ENCODE results near the gene IQCF5.
"Not testable (repeated sequence)": the region's sequence is repeated elsewhere in the genome, so short reads cannot be mapped to it uniquely, and the experiment has no call there.

The IQCF5 gene

DNA sequence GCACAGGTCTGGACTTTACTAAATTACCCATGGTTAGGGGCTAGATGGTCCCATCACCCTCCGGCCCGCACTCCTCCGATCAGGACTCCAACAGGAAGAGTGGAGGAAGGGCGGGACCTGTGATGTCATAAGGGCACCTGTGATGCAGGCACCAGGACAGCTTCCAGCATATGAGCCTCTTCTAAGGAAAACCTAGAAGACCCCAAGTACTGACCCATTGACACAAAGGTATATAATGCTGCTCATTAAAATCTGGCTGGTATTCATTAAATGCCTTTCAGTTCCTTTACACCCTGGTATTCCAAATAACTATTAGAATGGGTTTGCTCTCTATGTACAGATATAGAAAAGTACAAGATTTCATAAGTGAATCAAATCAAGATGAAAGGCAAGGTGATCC is at the start of gene IQCF5:
Gene IQCF5 (minus strand): TSS at position 101 of the 400 bp plus-strand sequence. CDS start 70 bp downstream, at position 31.
- no peak for DNase-seq (ENCODE audit: low read depth, low spot score)

DNA sequence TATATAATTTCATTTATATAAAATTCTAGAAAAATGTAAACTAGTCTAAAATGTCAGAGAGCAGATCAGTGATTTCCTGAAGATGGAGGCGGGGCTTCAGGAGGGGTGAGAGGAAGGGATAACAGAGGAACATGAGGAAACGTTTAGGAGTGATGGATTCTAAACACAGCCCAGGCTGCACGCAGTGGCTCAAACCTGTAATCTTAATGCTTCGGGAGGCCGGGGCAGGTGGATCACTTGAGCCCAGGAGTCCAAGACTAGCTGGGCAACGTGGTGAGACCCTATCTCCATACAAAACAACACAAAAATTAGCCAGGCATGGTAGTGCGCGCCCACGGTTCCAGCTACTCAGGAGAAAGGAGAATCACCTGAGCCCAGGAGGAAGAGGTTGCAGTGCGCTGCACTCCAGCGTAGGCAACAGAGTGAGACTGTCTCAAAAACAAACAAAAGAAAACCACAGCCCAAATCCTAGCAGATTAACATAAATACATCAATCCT is 45.7 kb upstream of the IQCF5 start:
- no peak for DNase-seq (ENCODE audit: low read depth, low spot score)

DNA sequence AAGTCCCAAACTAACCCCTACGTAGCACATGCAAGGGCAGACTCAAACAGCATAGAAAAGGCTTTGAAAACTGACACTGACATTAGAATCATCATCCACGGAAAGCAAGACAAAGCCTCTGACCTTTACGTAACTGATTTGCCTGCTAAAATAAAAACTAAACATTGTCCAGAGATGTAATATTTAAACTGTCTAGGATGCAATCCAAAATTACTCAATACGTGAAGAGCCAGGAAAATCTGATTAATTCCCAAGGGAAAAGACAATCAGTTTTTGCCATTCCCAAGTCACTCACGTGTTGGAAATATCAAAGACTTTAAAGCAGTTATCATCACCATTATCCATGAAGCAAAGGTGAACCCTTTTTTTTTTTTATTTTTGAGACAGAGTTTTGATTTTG is 41.0 kb upstream of the IQCF5 start:
- no peak for DNase-seq (ENCODE audit: low read depth, low spot score)

DNA sequence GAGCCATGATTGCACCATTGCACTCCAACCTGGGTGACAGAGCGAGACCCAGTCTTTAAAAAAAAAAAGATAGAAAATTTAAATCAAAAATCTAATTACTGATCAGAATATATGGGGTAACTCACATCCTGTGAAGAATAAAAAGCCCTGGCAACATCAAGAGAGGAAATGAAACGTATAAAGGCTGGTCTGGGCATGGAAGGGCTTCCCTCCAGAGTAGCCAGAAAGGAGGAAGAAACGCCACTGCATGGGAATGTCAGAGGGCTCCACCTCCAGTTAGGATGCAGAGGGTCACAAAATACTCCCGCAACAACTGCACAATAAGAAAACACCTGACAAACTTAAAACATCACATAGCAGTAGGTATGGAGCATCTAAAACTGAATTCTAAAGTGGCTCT is 32.6 kb upstream of the IQCF5 start:
- DNase-seq (ENCODE audit: low read depth, low spot score): no peak

DNA sequence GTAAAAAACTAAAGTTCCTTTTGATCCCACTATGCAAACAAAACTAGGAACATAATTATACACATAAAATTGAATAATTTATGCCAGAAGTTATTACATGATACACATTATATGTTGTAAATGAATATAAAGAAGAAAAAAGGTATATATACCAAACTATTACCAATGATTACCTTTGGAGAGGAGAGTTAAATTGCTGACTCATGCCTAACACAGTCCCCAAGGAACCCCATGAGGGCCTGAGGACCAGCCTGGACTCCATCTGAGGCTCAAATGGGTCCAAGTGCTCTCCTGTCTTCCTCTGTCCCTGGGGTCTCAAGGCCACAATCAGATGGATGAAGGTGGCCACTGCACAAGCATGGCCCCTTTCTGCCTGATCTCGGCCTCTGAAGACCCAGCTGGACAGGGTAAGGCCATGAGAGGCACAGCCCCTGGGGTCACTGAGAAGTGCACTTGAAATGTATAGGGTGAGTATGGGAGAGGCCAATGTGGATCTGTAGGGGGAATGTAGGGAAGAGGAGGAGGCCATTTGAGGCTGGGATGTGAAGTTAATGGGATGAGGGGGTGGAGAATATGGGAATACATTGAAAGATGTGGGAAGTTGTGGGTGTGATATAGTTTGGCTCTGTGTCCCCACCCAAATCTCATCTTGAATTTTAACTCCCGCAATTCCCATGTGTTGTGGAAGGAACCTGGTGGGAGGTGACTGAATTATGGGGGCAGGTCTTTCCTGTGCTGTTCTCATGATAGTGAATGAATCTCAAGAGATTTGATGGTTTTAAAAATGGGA is 28.8 kb upstream of the IQCF5 start:
- no peak for DNase-seq (ENCODE audit: low read depth, low spot score)

DNA sequence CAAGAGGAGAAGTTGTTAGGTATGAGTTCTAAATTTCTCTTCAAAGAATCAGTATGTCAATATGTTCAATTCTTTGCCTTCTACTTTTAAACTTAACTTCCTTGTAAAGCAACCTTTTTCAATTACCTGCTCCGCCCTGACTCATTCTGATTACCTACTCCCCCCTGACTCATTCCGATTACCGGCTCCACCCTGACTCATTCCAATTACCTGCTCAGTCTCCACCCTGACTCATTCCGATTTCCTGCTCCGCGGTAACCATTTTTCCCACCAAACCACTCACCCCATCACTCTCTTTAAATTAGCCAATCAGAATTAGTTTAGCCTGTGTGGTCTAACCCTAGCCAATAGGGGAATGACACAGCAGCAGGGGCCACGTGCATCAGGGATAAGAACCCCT is 27.0 kb upstream of the IQCF5 start:
- DNase-seq (ENCODE audit: low read depth, low spot score): not testable (repeated sequence)

DNA sequence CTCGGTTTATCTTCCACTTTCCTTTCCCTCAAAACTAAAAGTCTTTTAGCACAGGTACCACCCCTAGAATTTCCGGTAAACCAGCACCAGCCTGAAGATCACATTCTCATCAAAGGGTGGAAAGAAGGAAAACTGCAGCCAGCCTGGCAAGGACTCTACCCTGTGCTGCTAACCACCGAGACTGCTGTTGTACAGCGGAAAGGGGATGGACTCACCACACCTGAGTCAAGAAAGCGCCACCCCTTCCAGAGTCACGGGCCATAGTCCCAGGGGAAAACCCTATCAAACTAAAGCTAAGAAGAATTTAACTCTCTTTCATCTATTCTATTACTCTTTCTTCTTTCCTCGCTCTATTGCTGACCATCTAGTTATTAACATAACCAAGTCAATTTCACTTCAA is 24.6 kb upstream of the IQCF5 start:
- not testable (repeated sequence) for DNase-seq (ENCODE audit: low read depth, low spot score)

DNA sequence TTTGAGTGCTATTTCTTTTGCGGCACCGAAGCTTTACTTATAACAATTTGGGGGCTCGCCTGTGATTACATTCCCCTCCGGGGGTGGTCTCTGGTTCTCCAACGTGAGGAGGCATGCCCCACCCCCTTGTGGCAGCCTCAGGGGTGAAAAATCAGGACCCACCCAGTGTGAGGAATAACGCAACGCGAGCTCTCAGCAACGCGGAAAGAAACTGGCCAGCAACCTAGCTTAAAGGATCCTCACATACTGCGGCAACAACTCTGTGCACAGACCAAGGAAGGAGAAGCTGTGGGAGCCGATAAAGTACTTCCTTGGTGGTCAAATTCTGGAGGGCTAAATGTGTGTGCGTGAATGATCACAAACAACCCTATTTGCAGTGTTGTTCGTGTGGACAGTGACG is 22.0 kb upstream of the IQCF5 start:
- DNase-seq (ENCODE audit: low read depth, low spot score): no peak

DNA sequence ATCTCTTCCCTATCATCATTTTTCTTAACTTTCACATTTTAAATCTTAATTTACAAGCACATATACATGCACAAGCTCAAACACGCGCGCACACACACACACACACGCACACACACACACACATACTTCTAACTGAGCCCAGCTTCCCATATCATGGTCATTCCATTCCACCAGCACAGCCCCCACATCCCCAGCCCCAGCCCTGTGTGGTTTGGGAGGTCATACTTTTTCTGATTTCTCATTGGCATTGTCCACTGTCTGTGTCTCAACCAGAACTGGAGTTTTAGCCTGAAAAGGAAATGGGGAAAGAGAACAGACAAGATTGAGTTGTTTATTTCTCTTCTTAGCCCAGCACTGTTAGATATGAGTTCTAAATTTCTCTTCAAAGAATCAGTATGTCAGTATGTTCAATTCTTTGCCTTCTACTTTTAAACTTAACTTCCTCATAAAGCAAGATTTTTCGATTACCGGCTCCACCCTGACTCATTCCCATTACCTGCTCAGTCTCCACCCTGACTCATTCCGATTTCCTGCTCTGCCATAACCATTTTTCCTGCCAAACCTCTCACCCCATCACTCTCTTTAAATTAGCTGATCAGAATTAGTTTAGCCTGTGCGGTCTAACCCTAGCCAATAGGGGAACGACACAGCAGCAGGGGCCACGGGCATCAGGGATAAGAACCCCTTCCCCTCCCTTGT is 21.4 kb upstream of the IQCF5 start:
- no peak for DNase-seq (ENCODE audit: low read depth, low spot score)

DNA sequence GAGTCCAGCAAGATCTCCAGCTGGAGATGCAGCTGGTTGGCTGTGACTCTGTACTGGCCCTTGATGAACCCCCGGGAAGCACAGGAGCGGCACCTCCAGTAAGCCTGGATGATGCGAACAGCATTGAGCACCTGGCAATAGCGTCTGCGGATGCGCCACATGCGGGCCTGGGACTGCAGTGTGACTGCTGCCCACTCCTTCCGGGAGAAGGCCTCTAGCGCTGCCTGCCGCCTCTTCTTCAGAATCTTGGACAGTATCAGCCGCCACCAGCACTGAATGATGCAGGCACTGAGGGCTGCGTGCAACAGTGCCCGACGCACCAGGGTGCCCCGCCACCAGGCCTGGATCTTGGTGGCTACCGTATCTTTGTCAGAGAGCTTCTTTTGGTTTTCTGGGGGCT is 19.5 kb upstream of the IQCF5 start:
- DNase-seq (ENCODE audit: low read depth, low spot score): no peak

DNA sequence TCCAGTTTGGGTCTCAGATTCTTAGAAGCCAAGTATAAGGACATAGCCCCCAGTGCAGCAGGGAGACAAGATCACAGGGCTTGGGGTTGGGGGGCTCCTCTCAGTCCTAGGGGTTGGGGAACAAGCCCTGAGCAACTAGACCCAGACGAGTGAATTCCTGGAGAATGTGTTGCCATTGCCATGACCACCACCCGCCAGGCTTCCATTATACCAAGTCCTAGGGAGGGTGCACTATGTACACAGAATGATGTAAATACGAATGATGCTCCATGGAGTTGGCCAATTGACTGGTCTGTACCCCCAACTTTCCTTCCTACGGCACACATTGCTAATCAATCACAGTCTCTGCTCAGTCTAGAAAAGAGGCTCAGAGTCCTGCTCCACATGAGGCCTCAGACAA is 19.0 kb upstream of the IQCF5 start:
- DNase-seq (ENCODE audit: low read depth, low spot score): no peak

DNA sequence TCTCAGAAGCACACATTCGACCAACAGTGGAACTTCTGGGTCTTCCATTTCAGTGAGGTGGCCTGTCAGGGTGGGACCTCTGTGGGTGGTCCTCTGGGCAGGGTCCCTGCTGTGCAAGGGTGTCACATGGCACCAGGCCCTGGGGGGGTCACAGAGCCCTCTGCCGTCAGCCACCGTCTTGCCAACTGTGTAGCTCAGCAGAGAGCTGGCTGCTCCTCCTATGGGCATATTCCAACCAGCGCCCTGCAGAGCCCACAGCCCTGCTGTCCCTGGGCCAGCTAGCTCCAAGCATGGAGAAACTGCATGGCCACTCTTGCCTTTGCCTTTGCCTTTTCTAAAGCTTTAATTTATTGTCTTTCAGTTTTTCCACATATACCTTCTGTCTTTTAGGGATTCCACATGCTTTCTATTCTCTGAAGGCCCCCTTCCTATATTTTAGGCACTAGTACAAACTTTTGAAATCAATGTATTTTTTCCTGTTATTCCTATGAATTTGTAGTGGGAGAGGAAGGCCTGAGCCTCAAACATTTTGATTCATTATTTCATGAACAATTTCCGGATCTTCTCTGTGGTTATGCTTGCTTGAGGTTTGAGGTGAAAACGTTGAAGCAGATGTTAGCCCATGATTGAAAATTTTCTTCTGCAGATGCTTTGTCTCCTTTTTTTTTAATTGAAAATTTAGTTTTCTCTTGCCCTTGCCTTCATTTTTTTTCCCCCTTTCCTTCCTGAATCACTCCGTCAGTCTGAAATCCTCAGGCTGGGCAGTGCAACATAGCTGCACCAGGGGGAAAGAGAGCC is 16.0 kb upstream of the IQCF5 start:
- no peak for DNase-seq (ENCODE audit: low read depth, low spot score)

DNA sequence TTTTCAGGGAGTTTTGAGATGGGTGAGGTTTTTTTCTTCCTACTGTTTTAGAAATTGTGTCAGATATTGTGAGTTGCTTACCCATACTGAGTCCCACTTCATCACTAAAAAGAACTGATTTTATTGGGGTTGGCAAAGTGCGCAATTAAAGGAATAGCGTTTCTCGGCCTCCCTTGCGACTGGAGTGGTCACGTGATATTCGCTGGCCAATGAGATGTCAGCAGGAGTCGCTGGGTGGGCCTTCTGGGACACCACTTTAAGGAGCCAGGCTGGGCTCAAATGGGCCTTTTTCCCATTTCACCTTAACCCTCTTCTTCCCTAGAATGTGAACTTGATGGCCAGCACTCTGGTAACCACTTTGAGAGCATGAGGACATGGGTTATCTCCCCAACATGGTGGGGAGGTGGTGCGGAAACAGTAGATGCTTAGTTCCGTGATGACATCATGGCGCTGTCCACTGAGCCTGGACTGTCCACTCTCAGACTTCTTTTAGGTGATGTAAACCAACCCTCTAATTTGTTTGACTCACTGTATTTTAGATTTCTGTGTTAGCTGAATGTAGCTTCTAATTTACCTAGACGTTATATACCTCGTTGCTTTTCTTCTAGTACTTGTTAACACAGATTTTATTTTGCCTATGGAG is 13.2 kb upstream of the IQCF5 start:
- DNase-seq (ENCODE audit: low read depth, low spot score): no peak

DNA sequence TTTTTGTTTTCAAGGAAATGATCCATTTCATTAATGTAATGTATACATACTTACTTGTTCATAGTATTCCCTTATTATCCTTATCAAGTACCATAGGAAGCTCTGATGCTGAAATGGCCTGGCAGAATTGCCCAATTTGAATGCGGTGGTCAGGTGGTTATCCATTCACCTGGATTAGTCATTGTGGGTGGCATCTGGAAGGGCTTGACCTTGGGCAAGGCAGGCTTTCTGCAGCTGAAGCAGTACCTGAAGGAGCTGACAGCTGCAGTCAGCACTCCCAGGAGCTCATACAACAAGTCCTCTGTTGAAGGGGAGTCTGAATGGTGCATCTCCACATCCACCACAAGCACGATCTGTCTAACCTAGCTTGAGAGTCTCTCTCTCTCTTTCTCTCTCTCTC is 12.2 kb upstream of the IQCF5 start:
- DNase-seq (ENCODE audit: low read depth, low spot score): no peak

DNA sequence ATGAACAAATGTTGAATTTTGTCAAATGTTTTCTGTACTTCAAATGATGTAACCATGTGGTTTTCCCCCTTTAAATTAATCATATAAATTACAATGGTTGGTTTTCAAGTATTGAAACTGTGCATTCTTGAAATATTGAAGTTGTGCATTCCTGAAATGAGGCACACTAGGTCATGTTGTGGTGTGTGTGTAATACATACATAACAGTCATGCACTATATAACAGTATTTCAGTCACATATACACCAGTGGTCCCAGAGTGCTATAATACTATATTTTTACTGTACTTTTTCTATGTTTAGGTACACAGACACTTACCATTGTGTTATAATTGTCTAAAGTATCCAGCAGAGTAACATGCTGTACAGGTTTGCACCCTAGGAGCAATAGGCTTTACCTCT is 11.0 kb upstream of the IQCF5 start:
- no peak for DNase-seq (ENCODE audit: low read depth, low spot score)

DNA sequence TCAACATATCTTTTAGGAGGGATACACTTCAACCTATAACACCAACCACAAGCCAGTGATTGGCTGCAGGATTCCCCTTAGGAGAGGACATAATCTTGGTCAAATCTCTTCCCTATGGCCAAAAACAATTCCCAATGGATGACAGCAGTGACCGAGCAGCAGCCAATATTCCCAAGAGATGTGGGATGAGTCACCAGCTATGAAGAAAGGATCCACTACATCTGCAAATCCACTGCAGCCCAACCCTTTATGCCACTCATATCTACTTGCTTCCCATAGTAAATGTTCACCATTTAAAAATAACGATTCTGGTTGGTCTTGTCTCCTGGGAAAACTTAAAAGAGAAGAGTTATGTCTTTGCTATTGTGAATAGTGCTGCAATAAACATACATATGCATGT is 4.5 kb upstream of the IQCF5 start:
- no peak for DNase-seq (ENCODE audit: low read depth, low spot score)

DNA sequence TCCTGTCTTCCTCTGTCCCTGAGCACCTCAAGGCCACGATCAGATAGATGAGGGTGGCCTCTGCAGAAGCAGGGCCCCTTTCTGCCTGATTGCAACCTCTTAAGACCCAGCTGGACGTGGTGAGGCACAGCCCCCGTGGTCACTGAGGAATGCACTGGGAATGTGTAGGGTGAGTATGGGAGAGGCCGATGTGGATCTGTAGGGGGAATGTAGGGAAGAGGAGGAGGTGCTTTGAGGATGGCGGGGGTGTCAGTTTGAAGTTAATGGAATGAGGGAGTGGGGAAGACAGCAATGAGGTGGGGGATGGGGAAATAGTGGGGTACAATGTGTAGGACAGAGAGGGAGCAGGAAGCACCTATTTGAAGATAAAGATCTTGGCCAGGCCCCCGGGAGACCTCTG is 785 bp upstream of the IQCF5 start:
- DNase-seq (ENCODE audit: low read depth, low spot score): no peak

DNA sequence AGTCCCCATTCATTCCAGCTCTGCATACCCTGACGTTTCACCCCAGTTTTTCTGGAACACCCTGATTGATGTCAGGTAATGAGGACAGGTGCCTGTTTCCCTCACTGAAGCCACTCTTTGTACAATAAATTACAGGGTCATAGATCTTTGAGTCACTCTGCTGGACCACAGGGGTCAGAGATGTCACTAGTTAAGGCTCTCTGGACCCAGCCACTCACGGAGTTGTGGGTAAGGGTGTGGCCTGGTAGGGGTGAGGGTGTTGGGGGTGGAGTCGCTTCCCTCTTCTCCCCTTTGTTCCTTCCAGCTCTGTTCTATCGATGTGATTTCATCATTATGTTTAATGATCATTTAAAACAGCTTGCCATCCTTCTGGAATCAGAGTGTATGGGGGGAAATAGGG is 512 bp downstream of the IQCF5 start:
- no peak for DNase-seq (ENCODE audit: low read depth, low spot score)

DNA sequence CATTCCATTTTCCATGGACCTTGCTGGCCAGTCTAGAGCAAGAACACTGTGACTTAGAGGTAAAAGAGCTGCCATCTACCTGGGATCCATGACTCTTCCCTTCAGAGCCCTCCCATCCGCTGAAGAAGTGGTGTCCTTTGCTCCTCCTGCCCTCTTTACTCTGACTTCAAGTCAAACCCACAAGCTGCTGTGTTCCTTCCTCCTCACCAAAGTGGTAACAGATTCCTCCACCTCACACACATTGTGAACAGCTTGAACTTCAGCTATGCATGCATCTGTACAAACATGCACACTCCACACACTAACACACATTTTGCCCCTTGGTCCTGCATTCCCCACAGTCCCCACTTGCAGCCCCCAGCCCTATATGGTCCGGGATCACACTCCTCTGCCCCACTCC is 990 bp downstream of the IQCF5 start:
- no peak for DNase-seq (ENCODE audit: low read depth, low spot score)

DNA sequence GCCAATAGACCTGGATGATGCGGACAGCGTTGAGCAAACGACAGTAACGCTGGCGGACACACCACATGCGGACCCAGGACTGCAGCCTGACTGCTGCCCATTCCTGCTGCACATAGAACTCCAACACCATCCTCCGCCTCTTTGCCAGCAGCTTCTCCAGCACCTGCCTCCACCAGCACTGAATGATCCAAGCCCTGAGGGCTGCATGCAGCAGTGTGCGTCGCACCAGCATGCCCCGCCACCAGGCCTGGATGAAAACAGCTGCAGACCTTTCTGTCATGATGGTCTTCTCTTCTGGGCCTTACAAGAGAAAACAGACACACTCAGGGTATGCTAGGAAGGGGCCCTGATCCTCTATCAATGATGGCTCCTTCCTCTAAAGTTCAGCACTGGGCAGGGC is 1.5 kb downstream of the IQCF5 start:
- DNase-seq (ENCODE audit: low read depth, low spot score): no peak

DNA sequence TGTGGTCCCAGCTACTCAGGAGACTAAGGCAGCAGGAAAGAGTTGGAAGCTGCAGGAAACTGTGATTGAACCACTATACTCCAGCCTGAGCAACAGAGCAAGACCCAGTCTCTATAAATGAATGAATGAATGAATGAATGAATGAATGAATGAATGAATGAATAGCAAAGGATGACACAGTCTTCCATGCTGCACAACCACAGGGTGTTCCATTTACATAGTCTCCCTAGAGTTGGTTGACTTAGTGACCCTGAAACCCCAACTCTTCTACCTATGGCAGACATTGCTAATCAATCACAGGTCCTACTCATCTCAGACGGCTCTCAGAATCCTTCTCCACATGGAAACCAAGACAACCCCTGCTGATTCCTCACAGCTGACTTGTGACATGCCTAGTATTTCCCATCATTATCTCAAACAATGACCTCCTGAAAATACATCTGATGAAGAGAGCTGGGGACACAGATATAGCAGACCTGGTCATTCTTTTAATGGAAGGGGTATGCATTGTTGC is 2.1 kb downstream of the IQCF5 start:
- no peak for DNase-seq (ENCODE audit: low read depth, low spot score)

DNA sequence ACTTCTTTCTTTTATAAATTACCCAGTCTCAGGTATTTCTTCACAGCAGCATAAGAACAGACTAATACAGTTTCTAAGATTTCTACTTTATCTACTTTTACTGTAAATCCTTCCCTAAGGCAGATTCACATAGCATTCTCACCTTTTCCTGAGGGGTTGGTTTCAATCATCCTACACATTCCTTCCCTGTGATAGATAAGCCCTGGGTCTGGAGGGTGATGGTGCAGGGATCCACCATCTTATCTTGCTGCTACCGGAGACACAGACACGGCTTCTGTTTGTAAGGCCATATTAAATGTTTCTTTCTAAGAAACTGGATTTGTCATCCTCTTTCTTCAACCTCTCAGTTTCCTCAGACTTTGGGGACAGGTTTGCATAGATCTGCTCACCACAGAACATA is 6.1 kb downstream of the IQCF5 start:
- no peak for DNase-seq (ENCODE audit: low read depth, low spot score)

Measured in activated naive CD8-positive, alpha-beta T cell treated with anti-CD3 and anti-CD28 coated beads, Interleukin-2, amount 50 U/mL, for 16 hours (primary cell).